ENCODE results near the gene PHACTR3. TPM values are rescaled to one million over a fixed set of nuclear protein-coding genes. Genes with fewer than 3 reads are reported as not detected.

The PHACTR3 gene
- polyA plus RNA-seq, 5 donors: 3.4 to 6.3 (median 5.7) TPM

- no peak for DNase-seq
These were observed 221.8 kb downstream of the PHACTR3 start for GRCh38 chr20:59825944-59826759.

- DNase-seq: no peak
These were observed 223.1 kb downstream of the PHACTR3 start for GRCh38 chr20:59827138-59828056.

- no peak for DNase-seq
These were observed 224.0 kb downstream of the PHACTR3 start for GRCh38 chr20:59828125-59829053.

GRCh38 chr20:59829054-59829785, 224.9 kb downstream of the PHACTR3 start:
- no peak for DNase-seq

- DNase-seq: no peak
These were observed 225.7 kb downstream of the PHACTR3 start for GRCh38 chr20:59829786-59830664.

- no peak for DNase-seq
These were observed 226.3 kb downstream of the PHACTR3 start for GRCh38 chr20:59830665-59831023.

- no peak for DNase-seq
These were observed 226.9 kb downstream of the PHACTR3 start for GRCh38 chr20:59831024-59831915.

GRCh38 chr20:59831916-59832270, 227.6 kb downstream of the PHACTR3 start:
- no peak for DNase-seq

- DNase-seq: no peak
These were observed 228.3 kb downstream of the PHACTR3 start for GRCh38 chr20:59832406-59833363.

GRCh38 chr20:59835057-59835447, 230.7 kb downstream of the PHACTR3 start:
- peak in 1 of 2 donors; percentile 24 for DNase-seq

GRCh38 chr20:59835448-59836395, 231.4 kb downstream of the PHACTR3 start:
- peak; percentile 72 to 77 for DNase-seq

- DNase-seq: no peak
These were observed 232.4 kb downstream of the PHACTR3 start for GRCh38 chr20:59836767-59837166.

- DNase-seq: no peak
These were observed 233.5 kb downstream of the PHACTR3 start for GRCh38 chr20:59837623-59838394.

GRCh38 chr20:59839400-59839799, 235.1 kb downstream of the PHACTR3 start:
- DNase-seq: no peak

- no peak for DNase-seq
These were observed 241.1 kb downstream of the PHACTR3 start for GRCh38 chr20:59845472-59845871.

- no peak for DNase-seq
These were observed 243.8 kb downstream of the PHACTR3 start for GRCh38 chr20:59848182-59848581.
